ENCODE data around the gene PADI4.

GRCh38 chr1:17393230-17393629, 85.2 kb downstream of the PADI4 start:
- TF ChIP-seq ZNF70 (CRISPR knock-in tag; IDR thresholded peaks at IDR 0.05) (no peak), ZFP30 (CRISPR knock-in tag; IDR thresholded peaks at IDR 0.05) (no peak), ZNF565 (CRISPR knock-in tag; conservative IDR thresholded peaks at IDR 0.05; ENCODE audit: low read depth) (no peak), CREB5 (CRISPR knock-in tag; IDR thresholded peaks at IDR 0.05; ENCODE audit: low read depth) (no peak), OSR1 (CRISPR knock-in tag; IDR thresholded peaks at IDR 0.05) (no peak), PPARA (CRISPR knock-in tag; IDR thresholded peaks at IDR 0.05; ENCODE audit: borderline replicate concordance) (no peak), ZNF8 (CRISPR knock-in tag; IDR thresholded peaks at IDR 0.05) (no peak), ZFP3 (CRISPR knock-in tag; IDR thresholded peaks at IDR 0.05) (no peak), ARNTL (CRISPR knock-in tag; IDR thresholded peaks at IDR 0.05; ENCODE audit: borderline replicate concordance, low read depth) (no peak)
- TF ChIP-seq, protein P1, sequence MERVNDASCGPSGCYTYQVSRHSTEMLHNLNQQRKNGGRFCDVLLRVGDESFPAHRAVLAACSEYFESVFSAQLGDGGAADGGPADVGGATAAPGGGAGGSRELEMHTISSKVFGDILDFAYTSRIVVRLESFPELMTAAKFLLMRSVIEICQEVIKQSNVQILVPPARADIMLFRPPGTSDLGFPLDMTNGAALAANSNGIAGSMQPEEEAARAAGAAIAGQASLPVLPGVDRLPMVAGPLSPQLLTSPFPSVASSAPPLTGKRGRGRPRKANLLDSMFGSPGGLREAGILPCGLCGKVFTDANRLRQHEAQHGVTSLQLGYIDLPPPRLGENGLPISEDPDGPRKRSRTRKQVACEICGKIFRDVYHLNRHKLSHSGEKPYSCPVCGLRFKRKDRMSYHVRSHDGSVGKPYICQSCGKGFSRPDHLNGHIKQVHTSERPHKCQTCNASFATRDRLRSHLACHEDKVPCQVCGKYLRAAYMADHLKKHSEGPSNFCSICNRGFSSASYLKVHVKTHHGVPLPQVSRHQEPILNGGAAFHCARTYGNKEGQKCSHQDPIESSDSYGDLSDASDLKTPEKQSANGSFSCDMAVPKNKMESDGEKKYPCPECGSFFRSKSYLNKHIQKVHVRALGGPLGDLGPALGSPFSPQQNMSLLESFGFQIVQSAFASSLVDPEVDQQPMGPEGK (CRISPR knock-in tag; IDR thresholded peaks at IDR 0.05; ENCODE audit: borderline replicate concordance), result no peak
- TF ChIP-seq, protein P2, sequence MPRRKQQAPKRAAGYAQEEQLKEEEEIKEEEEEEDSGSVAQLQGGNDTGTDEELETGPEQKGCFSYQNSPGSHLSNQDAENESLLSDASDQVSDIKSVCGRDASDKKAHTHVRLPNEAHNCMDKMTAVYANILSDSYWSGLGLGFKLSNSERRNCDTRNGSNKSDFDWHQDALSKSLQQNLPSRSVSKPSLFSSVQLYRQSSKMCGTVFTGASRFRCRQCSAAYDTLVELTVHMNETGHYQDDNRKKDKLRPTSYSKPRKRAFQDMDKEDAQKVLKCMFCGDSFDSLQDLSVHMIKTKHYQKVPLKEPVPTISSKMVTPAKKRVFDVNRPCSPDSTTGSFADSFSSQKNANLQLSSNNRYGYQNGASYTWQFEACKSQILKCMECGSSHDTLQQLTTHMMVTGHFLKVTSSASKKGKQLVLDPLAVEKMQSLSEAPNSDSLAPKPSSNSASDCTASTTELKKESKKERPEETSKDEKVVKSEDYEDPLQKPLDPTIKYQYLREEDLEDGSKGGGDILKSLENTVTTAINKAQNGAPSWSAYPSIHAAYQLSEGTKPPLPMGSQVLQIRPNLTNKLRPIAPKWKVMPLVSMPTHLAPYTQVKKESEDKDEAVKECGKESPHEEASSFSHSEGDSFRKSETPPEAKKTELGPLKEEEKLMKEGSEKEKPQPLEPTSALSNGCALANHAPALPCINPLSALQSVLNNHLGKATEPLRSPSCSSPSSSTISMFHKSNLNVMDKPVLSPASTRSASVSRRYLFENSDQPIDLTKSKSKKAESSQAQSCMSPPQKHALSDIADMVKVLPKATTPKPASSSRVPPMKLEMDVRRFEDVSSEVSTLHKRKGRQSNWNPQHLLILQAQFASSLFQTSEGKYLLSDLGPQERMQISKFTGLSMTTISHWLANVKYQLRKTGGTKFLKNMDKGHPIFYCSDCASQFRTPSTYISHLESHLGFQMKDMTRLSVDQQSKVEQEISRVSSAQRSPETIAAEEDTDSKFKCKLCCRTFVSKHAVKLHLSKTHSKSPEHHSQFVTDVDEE (CRISPR knock-in tag; IDR thresholded peaks at IDR 0.05), result no peak

All from SK-N-SH treated with all-trans-retinoic acid at 6 μM for 48 hours (cell line).